Stimulated activated CD8-positive, alpha-beta memory T cell treated with anti-CD3 and anti-CD28 coated beads, Interleukin-15, amount 100 ng/mL, for 24 hours (primary cell): ENCODE data around the gene VIT.
"Not testable (repeated sequence)": the region's sequence is repeated elsewhere in the genome, so short reads cannot be mapped to it uniquely, and the experiment has no call there.

Experiments used
- DNase-seq: peaks from one replicate; pipeline ENCODE4 v3.0.0-alpha.2; 2020; ENCODE audit warnings: low read depth

The VIT gene

GRCh38 chr2:36677996-36678605, 18.4 kb upstream of the VIT start:
- DNase-seq = no peak

DNA sequence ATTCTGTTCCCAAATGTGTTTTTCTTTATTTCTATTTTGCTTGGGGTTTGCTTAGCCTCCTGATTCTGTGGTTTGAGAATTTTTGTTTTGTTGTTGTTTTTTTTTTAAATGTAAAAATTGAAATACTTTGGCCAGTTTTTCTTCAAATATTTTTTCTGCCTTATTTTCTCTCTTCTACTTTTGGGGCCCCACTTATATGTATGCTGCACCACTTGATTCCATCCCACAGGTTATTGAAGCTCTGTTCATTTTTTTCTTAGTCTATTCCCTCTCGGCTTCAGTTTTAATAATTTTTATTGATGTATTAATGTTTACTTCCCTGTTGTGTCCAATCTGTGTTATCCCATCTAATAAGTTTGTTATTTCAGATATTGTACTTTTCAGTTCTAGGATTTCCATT, 17.7 kb upstream of the VIT start:
- no peak for DNase-seq

GRCh38 chr2:36680012-36680411, 16.5 kb upstream of the VIT start:
- DNase-seq = no peak

- no peak for DNase-seq
These were observed 13.9 kb upstream of the VIT start for GRCh38 chr2:36682562-36682961.

DNA sequence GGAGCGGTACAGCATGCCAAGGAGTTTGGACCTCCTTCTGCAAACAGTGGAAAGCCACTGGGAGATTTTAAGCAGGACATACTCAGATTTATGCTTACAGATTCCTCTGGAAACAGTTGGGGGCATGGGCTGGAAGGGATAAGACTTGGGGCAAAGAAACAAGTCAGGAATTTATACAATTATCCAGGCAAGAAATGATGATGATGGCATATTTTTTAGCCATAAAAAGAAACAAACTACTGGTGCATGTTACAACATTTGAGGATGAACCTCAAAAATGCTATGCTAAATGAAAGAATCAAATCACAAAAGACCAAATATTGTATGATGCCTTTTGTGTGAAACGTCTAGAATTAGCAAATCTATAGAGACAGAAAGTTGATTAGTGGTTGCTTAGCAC, 13.5 kb upstream of the VIT start:
- DNase-seq = no peak

- not testable (repeated sequence) for DNase-seq
These were observed 8.2 kb upstream of the VIT start for GRCh38 chr2:36688291-36688690.

DNA sequence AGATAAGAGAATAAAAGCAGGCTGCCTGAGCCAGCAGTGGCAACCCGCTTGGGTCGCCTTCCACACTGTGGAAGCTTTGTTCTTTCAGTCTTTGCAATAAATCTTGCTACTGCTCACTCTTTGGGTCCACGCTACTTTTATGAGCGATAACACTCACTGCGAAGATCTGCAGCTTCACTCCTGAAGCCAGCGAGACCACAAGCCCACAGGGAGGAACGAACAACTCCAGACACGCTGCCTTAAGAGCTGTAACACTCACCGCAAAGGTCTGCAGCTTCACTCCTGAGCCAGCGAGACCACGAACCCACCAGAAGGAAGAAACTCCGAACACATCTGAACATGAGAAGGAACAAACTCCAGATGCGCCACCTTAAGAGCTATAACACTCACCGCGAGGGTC, 7.5 kb upstream of the VIT start:
- not testable (repeated sequence) for DNase-seq

GRCh38 chr2:36692121-36692520, 4.4 kb upstream of the VIT start:
- no peak for DNase-seq

GRCh38 chr2:36693825-36694224, 2.7 kb upstream of the VIT start:
- DNase-seq = no peak

DNA sequence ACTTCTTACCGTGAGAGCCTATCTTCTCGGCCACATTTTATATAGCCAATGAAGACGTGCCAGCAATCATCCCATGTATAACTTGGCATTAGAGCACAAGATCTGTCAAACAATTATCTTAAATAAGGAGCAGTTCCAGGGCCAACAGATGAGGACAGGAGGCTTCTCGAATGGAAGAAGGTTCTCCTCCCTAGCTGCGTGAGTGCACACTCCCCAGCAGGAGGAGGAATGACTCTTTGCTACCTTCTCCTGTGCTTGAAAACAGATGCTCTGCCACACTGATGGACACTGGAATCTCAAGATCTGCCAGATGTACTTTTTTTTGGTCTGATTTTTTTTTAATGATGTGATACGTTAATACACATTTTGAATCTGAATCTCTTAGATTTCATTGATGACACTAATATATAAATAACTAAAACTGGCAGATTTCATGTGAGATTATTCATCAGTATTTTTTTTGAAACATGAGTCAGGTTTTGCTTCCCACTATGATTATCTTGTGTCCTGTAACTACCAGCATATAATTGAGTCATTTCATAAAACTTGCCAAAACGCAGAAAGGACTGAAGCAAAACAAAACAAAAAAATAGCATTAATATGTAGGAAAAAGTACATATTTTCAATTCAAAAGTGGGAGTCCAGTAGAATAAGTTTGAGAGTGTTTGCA, 626 bp upstream of the VIT start:
- no peak for DNase-seq

- no peak for DNase-seq
These were observed 1.0 kb downstream of the VIT start for GRCh38 chr2:36697424-36698066.

- DNase-seq = no peak
These were observed 2.5 kb downstream of the VIT start for GRCh38 chr2:36698993-36699392.

DNA sequence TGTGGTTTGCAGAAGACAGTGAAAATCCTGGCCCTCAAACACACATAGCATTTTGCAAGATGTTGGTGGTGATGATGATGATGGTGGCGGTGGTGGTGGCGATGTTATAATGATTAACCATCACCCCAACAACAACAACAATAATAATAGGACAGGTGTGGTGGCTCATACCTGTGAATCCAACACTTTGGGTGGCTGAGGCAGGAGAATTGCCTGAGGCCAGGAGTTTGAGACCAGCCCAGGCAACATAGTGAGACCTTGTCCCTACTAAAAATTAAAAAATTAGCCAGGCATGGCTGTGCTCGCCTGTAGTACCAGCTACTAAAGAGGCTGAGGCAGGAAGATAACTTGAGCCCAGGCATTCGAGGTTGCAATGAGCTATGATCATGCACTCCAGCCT, 3.8 kb downstream of the VIT start:
- DNase-seq = no peak

DNA sequence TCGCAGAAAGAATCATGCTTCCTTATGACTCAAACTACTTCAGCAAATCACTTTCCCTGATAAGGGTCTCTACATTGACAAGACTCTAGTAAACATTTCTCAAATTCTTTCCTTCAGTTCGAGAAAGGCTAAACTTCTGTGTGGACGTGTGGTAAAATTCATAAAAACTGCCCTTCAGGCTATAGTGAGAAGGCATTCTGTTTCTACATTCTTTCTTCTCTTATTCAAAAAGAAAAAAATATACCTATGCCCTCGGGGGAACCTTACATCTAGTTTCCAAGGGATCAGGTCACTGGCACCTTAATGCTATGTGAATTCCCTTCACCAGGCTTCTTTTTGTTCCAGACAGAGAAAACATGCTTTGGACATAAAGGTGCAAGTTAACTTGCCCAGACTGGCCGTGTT, 4.9 kb downstream of the VIT start:
- DNase-seq = no peak

DNA sequence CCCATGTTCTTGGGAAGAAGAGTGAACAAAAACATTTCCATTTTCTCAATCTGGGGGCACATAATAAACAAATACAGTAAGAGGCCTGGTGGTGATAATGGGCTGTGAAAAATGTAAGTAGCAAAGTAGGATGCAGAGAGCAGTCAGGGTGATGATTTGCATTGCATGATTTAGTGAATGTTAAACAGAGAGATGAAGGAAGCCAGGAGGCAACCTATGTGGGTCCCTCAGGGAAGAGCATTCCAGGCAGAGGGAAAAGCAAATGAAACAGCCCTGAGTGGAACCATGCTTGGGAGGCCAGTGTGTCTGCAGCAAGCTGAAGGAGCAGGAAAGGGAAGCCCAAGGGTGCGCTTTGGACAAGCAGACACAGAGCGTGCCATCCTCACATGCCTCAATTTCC, 5.4 kb downstream of the VIT start:
- no peak for DNase-seq

GRCh38 chr2:36702781-36703180, 6.3 kb downstream of the VIT start:
- DNase-seq = no peak

GRCh38 chr2:36704475-36705150, 8.1 kb downstream of the VIT start:
- no peak for DNase-seq

DNA sequence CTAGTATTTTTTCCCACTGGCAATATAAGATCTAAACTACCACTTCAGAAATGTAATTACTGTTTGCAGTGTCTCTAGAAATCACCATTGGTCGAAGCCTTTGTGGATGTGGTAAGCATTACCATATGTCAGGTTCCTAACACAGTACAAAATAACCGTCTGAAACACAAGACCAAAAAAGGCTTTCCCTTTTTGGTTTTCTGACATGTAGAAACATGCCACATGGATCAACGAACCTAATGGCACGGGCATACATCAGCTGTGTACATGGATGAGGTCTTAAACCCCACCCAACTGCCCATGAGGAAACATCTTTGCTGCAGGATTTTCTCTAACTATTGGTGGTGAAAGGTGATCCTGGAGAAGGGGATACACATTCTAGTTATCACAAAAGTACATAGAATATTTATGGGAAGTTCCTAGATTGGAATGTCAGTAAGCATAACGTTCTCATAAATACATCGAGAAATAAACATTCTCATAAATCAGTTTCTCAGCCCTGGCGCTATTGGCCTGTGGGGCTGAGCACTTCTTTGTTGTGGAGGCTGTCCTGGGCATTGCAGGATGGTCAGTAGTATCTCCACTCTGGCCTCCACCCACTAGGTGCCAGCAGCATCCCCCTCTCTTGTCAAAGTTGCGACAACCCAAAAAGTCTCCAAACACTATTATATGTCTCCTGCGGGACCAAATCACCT, 9.0 kb downstream of the VIT start:
- no peak for DNase-seq

DNA sequence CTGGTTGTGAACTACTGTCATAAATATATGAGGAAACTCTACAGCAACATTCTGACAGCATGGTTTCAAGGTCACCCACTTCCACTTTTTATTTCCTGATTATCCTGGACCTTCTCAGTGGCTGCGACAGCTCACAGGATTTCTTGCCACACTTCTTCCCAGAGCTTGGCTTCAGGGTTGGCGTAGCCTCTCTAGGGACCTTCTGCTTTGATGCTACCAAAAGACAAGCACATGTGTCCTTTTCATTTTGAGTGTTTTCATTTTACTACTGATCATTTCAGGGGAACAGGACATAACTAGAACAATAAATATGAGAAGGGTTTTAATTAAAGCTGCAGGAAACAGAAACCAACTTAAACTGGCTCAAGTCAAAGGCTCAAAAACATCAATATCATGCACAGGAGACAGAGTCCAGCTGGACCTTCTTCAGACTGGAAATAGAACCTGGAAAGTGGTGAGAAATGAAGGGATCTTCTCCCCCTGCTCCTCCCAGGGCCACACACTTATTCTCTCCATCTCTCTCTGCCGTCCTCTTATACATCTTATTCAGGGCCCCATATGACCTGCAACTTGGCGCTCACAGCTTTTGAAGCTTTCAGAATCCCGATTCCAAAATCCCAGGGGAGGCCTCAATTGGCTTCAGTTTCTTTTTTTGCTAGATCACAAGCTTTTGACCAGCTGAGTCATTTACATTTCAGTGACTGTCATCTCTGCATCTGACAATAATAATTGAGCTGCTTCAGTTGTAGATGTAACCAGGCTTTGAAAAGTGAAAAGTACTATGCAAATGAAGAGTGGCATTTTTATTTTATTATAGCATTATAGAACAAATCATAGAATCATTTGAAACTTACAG, 9.7 kb downstream of the VIT start:
- DNase-seq = no peak

DNA sequence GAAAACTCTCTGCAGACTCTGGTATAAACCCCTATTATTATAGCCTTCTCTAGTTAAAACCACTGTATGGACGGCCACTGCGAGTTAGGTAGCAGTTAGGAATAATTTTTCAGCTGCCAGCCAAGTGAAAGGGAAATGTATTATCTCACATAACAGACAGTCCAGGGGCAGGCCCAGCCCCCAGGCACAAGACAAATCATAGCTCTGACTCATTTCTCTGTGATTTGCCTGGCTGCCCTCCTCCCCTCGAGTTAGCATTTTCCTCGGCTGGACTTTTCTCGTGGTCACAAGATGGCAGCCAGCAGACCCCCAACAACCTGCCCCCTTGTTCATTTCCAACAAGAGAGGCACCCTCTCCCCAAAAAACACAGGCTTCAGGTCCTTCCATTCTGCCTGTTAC, 10.5 kb downstream of the VIT start:
- no peak for DNase-seq

DNA sequence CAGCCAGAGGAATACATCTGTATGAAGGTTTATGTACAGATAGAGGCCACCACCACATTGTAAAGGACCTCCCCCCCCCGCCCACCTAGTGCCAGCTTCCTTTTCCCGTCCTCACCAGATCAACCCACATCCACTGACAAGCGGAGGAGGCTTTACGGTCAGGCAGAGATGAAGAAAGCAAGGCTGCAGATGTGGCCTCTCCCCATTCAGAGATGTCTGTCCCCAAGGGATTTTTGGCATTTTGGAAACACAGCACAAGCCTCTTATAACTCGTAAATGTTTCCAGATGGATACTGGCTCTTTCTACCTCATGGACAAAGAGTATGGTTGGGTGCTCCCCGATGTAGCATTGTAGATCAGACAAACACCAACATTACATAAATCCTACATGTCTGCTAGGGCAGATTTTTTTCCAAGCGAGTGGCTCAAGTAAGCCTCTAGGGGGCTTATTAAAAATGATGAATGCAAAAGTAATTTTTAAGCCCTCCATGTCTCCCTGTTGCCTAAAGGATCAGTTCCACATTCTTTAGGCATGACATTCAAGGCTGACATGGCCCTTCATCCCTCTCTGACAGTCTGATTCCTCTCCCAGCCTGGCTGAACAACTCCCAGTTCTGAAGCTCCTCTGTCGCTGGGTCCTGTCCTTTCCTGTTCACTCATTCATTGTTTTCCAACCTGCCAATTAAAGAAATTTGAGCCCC, 11.7 kb downstream of the VIT start:
- no peak for DNase-seq
